ENCODE results near the gene GARNL3. TPM values are rescaled to one million over a fixed set of nuclear protein-coding genes. Genes with fewer than 3 reads are reported as not detected.

The GARNL3 gene
- total RNA-seq, 2 experiments from 2014 or later, result 16.1 to 17.2 TPM

DNA sequence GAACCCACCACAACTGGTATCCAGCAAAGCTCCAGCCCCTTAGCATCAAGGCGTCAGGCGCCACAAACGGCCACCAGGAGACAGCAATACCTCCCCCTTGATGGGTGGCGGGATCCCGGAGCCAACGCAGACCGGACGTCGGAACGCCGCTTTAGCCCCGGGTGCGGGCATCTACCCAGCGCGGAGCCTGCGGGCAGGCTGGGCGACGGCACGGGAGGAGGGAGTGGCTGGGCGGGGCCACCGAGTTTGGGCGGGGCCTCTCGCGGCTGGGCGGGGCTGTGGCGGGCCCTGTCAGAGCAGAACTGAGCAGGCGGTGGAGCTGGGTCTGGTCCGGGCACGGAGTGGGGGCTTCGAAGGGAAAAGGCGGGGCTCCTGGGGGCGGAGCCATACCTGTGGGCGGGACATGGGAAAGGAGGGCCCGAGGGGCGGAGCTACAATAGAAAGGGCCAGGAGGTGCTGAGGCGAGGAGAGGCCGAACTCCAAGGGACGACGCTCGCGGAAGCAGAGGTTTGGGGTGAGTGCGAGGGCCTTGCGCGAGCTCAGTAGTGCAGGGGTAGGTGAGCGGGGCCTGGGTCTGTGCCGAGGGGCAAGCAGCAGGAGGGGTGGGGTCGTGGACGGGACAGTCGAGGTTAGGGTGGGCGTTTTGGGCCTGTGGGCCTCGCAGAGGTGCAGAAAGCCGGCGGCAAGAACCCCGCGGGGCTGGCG lies 40.2 kb upstream of the GARNL3 start:
- H3K4me2 ChIP-seq (ENCODE audit: low read length), result peak overlapping the region; percentile 91
- H3K9me3 ChIP-seq (ENCODE audit: low read length), result no peaks in the 10 kb centered on the region
- TF ChIP-seq CTCF (conservative IDR thresholded peaks at IDR 0.05; ENCODE audit: low read length) (no peak), EZH2phosphoT487 (IDR thresholded peaks at IDR 0.05; ENCODE audit: borderline replicate concordance, low read depth, low read length) (no peak)
- H3K36me3 ChIP-seq (ENCODE audit: insufficient read depth, low read length), result no peaks in the 10 kb centered on the region
- POLR2A ChIA-PET, result interaction anchor here (0.6 to 1.8 kb wide), 7 partner anchors 10 to 310 kb away, joined by 3 to 10 read pairs (median 4); partner anchors contain the start of genes LRSAM1, RALGPS1 and RPL12
- peak overlapping the region; percentile 57 for H3K27ac ChIP-seq (ENCODE audit: low read depth, low read length, poor library complexity, severe bottlenecking)
- peak; percentile 96 for DNase-seq (ENCODE audit: low spot score)
- H3K9me2 ChIP-seq (ENCODE audit: insufficient read depth, low read length), result no peaks in the 10 kb centered on the region
- no peaks in the 10 kb centered on the region for H4K20me1 ChIP-seq (ENCODE audit: insufficient read depth, low read length)
- peaks cover 46% of the 10 kb centered on the region for H3K4me1 ChIP-seq (ENCODE audit: insufficient read depth, low read length, poor library complexity, severe bottlenecking)
- peak overlapping the region; percentile 47; the same call in 1 of the 2 replicates for H2AFZ ChIP-seq (ENCODE audit: low read length)
- CTCF ChIA-PET (ENCODE audit: unreplicated experiment), result interaction anchor here (0.6 kb wide), 1 partner anchor 15 kb away, joined by 5 read pairs; no protein-coding TSS in a partner anchor
- intact Hi-C loops (cut with micrococcal nuclease; ENCODE audit: unreplicated experiment), result loop anchor here (2.0 kb wide), 2 partner anchors 172 to 224 kb away; partner anchors contain the start of gene SLC2A8
- peak overlapping the region; percentile 75 for H3K4me3 ChIP-seq (ENCODE audit: low read depth, low read length, poor library complexity, severe bottlenecking)
- BruUV-seq (replicated peaks), result no TSS peak
- H3K79me2 ChIP-seq (ENCODE audit: insufficient read depth, low read depth, low read length), result no peaks in the 10 kb centered on the region

GRCh38 chr9:127224883-127225739 lies 39.5 kb upstream of the GARNL3 start:
- peak overlapping the region; percentile 87 for H2AFZ ChIP-seq (ENCODE audit: low read length)

More at GRCh38 chr9:127224883-127225739, 39.5 kb upstream of the GARNL3 start:
- ChIA-PET CTCF (ENCODE audit: unreplicated experiment) (interaction anchor here (0.5 to 0.7 kb wide), 3 partner anchors 16 to 1381 kb away, joined by 4 to 7 read pairs (median 5); no protein-coding TSS in a partner anchor), POLR2A (interaction anchor here (0.6 to 1.8 kb wide), 7 partner anchors 10 to 311 kb away, joined by 3 to 10 read pairs (median 4); partner anchors contain the start of genes LRSAM1, RALGPS1 and RPL12)
- H3K9me2 ChIP-seq (ENCODE audit: insufficient read depth, low read length), result no peaks in the 10 kb centered on the region
- peak overlapping the region; percentile 93 for H3K4me2 ChIP-seq (ENCODE audit: low read length)
- peak overlapping the region; percentile 57 for H3K27ac ChIP-seq (ENCODE audit: low read depth, low read length, poor library complexity, severe bottlenecking)
- no peaks in the 10 kb centered on the region for H4K20me1 ChIP-seq (ENCODE audit: insufficient read depth, low read length)
- TF ChIP-seq EZH2phosphoT487 (IDR thresholded peaks at IDR 0.05; ENCODE audit: borderline replicate concordance, low read depth, low read length) (no peak), CTCF (conservative IDR thresholded peaks at IDR 0.05; ENCODE audit: low read length) (no peak)
- no peaks in the 10 kb centered on the region for H3K9me3 ChIP-seq (ENCODE audit: low read length)
- H3K36me3 ChIP-seq (ENCODE audit: insufficient read depth, low read length), result no peaks in the 10 kb centered on the region
- peak; percentile 94 for DNase-seq (ENCODE audit: low spot score)
- intact Hi-C loops (cut with micrococcal nuclease; ENCODE audit: unreplicated experiment), result loop anchor here (2.0 kb wide), 2 partner anchors 172 to 224 kb away; partner anchors contain the start of gene SLC2A8
- H3K4me3 ChIP-seq (ENCODE audit: low read depth, low read length, poor library complexity, severe bottlenecking), result peak overlapping the region; percentile 80
- BruUV-seq (replicated peaks), result no TSS peak
- peaks cover 46% of the 10 kb centered on the region for H3K4me1 ChIP-seq (ENCODE audit: insufficient read depth, low read length, poor library complexity, severe bottlenecking)
- H3K79me2 ChIP-seq (ENCODE audit: insufficient read depth, low read depth, low read length), result no peaks in the 10 kb centered on the region

Data from OCI-LY7 (cell line).